GM12891 (cell line): ENCODE data around the gene DENND5B.

ENCODE experiments used
- PAX5 ChIP-seq: IDR thresholded peaks from 2 replicates; pipeline ENCODE4 v1.6.1; 2011; ENCODE audit warnings: low read length, moderate library complexity, mild to moderate bottlenecking; ENCODE audit not compliant: insufficient read depth, severe bottlenecking
- POLR2A ChIP-seq: IDR thresholded peaks from 2 replicates; pipeline ENCODE4 v1.6.1; 2011; ENCODE audit warnings: low read depth, low read length, control low read depth
- POLR2AphosphoS5 ChIP-seq: IDR thresholded peaks from 2 replicates; pipeline ENCODE4 v1.6.1; 2011; ENCODE audit warnings: low read depth, low read length, control low read depth
- POU2F2 ChIP-seq: IDR thresholded peaks from 2 replicates; pipeline ENCODE4 v1.6.1; 2011; ENCODE audit warnings: low read depth, mild to moderate bottlenecking, control low read depth, low read length, moderate library complexity
- SPI1 ChIP-seq: IDR thresholded peaks from 2 replicates; pipeline ENCODE4 v1.6.1; 2011; ENCODE audit warnings: low read depth, low read length, control low read depth
- TAF1 ChIP-seq: IDR thresholded peaks from 2 replicates; pipeline ENCODE4 v1.6.1; 2011; ENCODE audit warnings: low read depth, low read length, control low read depth

DNA sequence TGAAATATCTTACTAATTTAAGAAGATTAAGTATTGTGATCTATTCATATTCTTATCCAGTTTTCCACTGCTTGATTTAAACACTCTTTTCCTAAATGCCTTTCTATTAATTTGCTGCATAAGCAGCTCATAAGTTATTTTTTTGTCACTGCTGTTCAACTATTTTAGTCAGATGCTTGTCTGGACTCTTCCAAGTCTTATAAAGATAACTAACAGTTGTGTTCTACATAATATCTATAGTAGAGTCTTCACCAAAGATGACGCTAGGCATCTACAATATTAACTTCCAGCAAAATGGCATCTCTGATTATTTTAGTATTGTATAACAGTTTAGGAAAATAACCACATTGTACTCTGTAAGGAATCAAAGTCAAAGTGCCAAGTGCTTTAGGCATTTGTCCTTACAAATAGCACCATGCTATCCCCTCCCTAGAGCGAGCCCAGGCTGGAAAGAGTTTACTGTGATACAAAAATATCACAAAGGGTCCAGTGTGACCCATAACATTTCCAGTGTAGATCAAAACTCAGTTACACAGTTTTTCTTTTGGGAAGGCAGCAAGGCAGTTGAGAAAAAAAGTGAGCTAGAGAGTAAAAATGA is 98.2 kb downstream of the DENND5B start:
- TF ChIP-seq POLR2A (no peak), POLR2AphosphoS5 (no peak), SPI1 (no peak), TAF1 (no peak), POU2F2 (no peak), PAX5 (no peak)
